SK-N-DZ (cell line): ENCODE measurements around the gene KNCN.

Experiments
- DNase-seq: peaks from one replicate; pipeline ENCODE4 v3.0.0-alpha.2; 2015; ENCODE audit warnings: low spot score

Gene KNCN

GRCh38 chr1:46569116-46569515 lies 17.7 kb upstream of the KNCN start:
- DNase-seq: no peak

GRCh38 chr1:46568461-46568891 lies 17.0 kb upstream of the KNCN start:
- no peak for DNase-seq

GRCh38 chr1:46563341-46563740 lies 11.9 kb upstream of the KNCN start:
- DNase-seq: no peak

- DNase-seq: no peak
Observed at GRCh38 chr1:46562498-46562897, 11.1 kb upstream of the KNCN start.

- DNase-seq: no peak
Observed at GRCh38 chr1:46558966-46559365, 7.5 kb upstream of the KNCN start.

GRCh38 chr1:46558141-46558963 lies 6.9 kb upstream of the KNCN start:
- peak; percentile 38 for DNase-seq

- no peak for DNase-seq
Observed at GRCh38 chr1:46557403-46557802, 6.0 kb upstream of the KNCN start.

- DNase-seq: no peak
Observed at GRCh38 chr1:46556822-46557221, 5.4 kb upstream of the KNCN start.

GRCh38 chr1:46555826-46556619 lies 4.6 kb upstream of the KNCN start:
- DNase-seq: no peak

- no peak for DNase-seq
Observed at GRCh38 chr1:46554597-46555381, 3.3 kb upstream of the KNCN start.

GRCh38 chr1:46554236-46554596 lies 2.8 kb upstream of the KNCN start:
- no peak for DNase-seq

- DNase-seq: no peak
Observed at GRCh38 chr1:46553506-46553905, 2.1 kb upstream of the KNCN start.

GRCh38 chr1:46552357-46553237 lies 1.1 kb upstream of the KNCN start:
- no peak for DNase-seq

- DNase-seq: no peak
Observed at GRCh38 chr1:46550751-46551231, 656 bp downstream of the KNCN start.

- peak; percentile 45 for DNase-seq
Observed at GRCh38 chr1:46549697-46550681, 1.5 kb downstream of the KNCN start.

GRCh38 chr1:46547481-46548383 lies 3.7 kb downstream of the KNCN start:
- DNase-seq: peak; percentile 37

- DNase-seq: no peak
Observed at GRCh38 chr1:46546210-46546609, 5.2 kb downstream of the KNCN start.

GRCh38 chr1:46545784-46546183 lies 5.7 kb downstream of the KNCN start:
- DNase-seq: no peak
